ENCODE data around the gene FOXE3. TPM values are rescaled to one million over a fixed set of nuclear protein-coding genes. Genes with fewer than 3 reads are reported as not detected.
A peak's percentile ranks its signal among the peaks of the same experiment; 100 is the strongest.

The FOXE3 gene
- total and polyA plus RNA-seq, 4 donors: not detected

- TF ChIP-seq GABPA (IDR thresholded peaks at IDR 0.05 in 1 of 2, conservative IDR thresholded peaks at IDR 0.05 in 1 of 2) (no peak), HNF4G (IDR thresholded peaks at IDR 0.05) (no peak), ATF3 (IDR thresholded peaks at IDR 0.05) (no peak), CTCF (IDR thresholded peaks at IDR 0.05; ENCODE audit: low read depth, low read length, missing input control) (no peak), RXRA (IDR thresholded peaks at IDR 0.05) (no peak), SP1 (IDR thresholded peaks at IDR 0.05) (no peak), RAD21 (IDR thresholded peaks at IDR 0.05) (no peak), YY1 (IDR thresholded peaks at IDR 0.05) (no peak), FOXA1 (IDR thresholded peaks at IDR 0.05) (no peak), EGR1 (IDR thresholded peaks at IDR 0.05; ENCODE audit: low read depth in 2 of 2) (no peak), TAF1 (conservative IDR thresholded peaks at IDR 0.05) (no peak)
- 89% methylated on average over 1 of the region's 1 CpG for WGBS
- no peak overlapping the region for H3K27ac ChIP-seq (ENCODE audit: low read depth in 1 of 2, low read length in 2 of 2)
- no peak overlapping the region for H3K9ac ChIP-seq (ENCODE audit: low read depth in 1 of 2, low read length in 2 of 2)
- H3K36me3 ChIP-seq (ENCODE audit: control insufficient read depth in 4 of 4, insufficient read depth in 3 of 4, low read depth in 1 of 4, low read length in 3 of 4): peaks cover 3 to 44% (median 31%) of the 10 kb centered on the region in 4 donors
- H3K27me3 ChIP-seq (ENCODE audit: control insufficient read depth in 4 of 4, insufficient read depth in 4 of 4, low read length in 3 of 4): no peaks in the 10 kb centered on the region
- no peaks in the 10 kb centered on the region for H3K4me1 ChIP-seq (ENCODE audit: control insufficient read depth in 4 of 4, insufficient read depth in 4 of 4, low read length in 3 of 4)
- no peak for DNase-seq (ENCODE audit: low spot score)
- no peak overlapping the region for H3K4me3 ChIP-seq (ENCODE audit: low read depth in 1 of 3, low read length in 3 of 3)
- H3K9me3 ChIP-seq (ENCODE audit: control insufficient read depth in 4 of 4, low read length in 3 of 4): no peaks in the 10 kb centered on the region
Measured at GRCh38 chr1:47374501-47374900, 41.6 kb upstream of the FOXE3 start.

- DNase-seq (ENCODE audit: low spot score): no peak
- peak in 1 of 2 donors; percentile 19 for TF ChIP-seq HNF4A (conservative IDR thresholded peaks at IDR 0.05)
- TF ChIP-seq ATF3 (IDR thresholded peaks at IDR 0.05): no peak
- TF ChIP-seq NR2F2 (IDR thresholded peaks at IDR 0.05): no peak
- TF ChIP-seq GABPA (IDR thresholded peaks at IDR 0.05 in 1 of 2, conservative IDR thresholded peaks at IDR 0.05 in 1 of 2): no peak
- 49% methylated on average over 1 of the region's 1 CpG for WGBS
Measured at GRCh38 chr1:47378147-47378546, 37.9 kb upstream of the FOXE3 start.

GRCh38 chr1:47380699-47381098, 35.4 kb upstream of the FOXE3 start:
- TF ChIP-seq SP1 (IDR thresholded peaks at IDR 0.05) (no peak), JUND (IDR thresholded peaks at IDR 0.05) (no peak), HNF4A (conservative IDR thresholded peaks at IDR 0.05) (peak in 1 of 2 donors; percentile 62), REST (IDR thresholded peaks at IDR 0.05) (no peak), CTCF (IDR thresholded peaks at IDR 0.05; ENCODE audit: low read depth, low read length, missing input control) (no peak), EGR1 (IDR thresholded peaks at IDR 0.05; ENCODE audit: low read depth in 2 of 2) (no peak), RXRA (IDR thresholded peaks at IDR 0.05) (peak in 1 of 2 donors; percentile 49), ZBTB33 (IDR thresholded peaks at IDR 0.05) (no peak), FOXA1 (IDR thresholded peaks at IDR 0.05) (peak; percentile 23), NR2F2 (IDR thresholded peaks at IDR 0.05) (no peak), FOXA2 (IDR thresholded peaks at IDR 0.05) (peak; percentile 78), YY1 (IDR thresholded peaks at IDR 0.05) (peak; percentile 60)
- DNase-seq (ENCODE audit: low spot score): no peak
- H3K27me3 ChIP-seq (ENCODE audit: control insufficient read depth in 4 of 4, insufficient read depth in 4 of 4, low read length in 3 of 4): no peaks in the 10 kb centered on the region
- 59% methylated on average over 5 of the region's 5 CpGs for WGBS
- no peak overlapping the region for H3K4me3 ChIP-seq (ENCODE audit: low read depth in 1 of 3, low read length in 3 of 3)
- H3K27ac ChIP-seq (ENCODE audit: low read depth in 1 of 2, low read length in 2 of 2): no peak overlapping the region
- no peaks in the 10 kb centered on the region for H3K4me1 ChIP-seq (ENCODE audit: control insufficient read depth in 4 of 4, insufficient read depth in 4 of 4, low read length in 3 of 4)
- H3K36me3 ChIP-seq (ENCODE audit: control insufficient read depth in 4 of 4, insufficient read depth in 3 of 4, low read depth in 1 of 4, low read length in 3 of 4): peaks cover 0 to 10% (median 7%) of the 10 kb centered on the region in 4 donors
- H3K9me3 ChIP-seq (ENCODE audit: control insufficient read depth in 4 of 4, low read length in 3 of 4): no peaks in the 10 kb centered on the region
- no peak overlapping the region for H3K9ac ChIP-seq (ENCODE audit: low read depth in 1 of 2, low read length in 2 of 2)

More at GRCh38 chr1:47378147-47378546, 37.9 kb upstream of the FOXE3 start:
- Histone ChIP-seq H3K27me3 (ENCODE audit: control insufficient read depth in 4 of 4, insufficient read depth in 4 of 4, low read length in 3 of 4) (no peaks in the 10 kb centered on the region), H3K27ac (ENCODE audit: low read depth in 1 of 2, low read length in 2 of 2) (no peak overlapping the region), H3K4me1 (ENCODE audit: control insufficient read depth in 4 of 4, insufficient read depth in 4 of 4, low read length in 3 of 4) (no peaks in the 10 kb centered on the region), H3K9me3 (ENCODE audit: control insufficient read depth in 4 of 4, low read length in 3 of 4) (no peaks in the 10 kb centered on the region), H3K4me3 (ENCODE audit: low read depth in 1 of 3, low read length in 3 of 3) (no peak overlapping the region), H3K9ac (ENCODE audit: low read depth in 1 of 2, low read length in 2 of 2) (no peak overlapping the region), H3K36me3 (ENCODE audit: control insufficient read depth in 4 of 4, insufficient read depth in 3 of 4, low read depth in 1 of 4, low read length in 3 of 4) (peaks cover 2 to 26% (median 22%) of the 10 kb centered on the region in 4 donors)
